Subcutaneous adipose tissue (tissue), 4 donors: Measurements from ENCODE around the gene PROM1. TPM values are rescaled to one million over a fixed set of nuclear protein-coding genes. Genes with fewer than 3 reads are reported as not detected.

Experiments used
- total RNA-seq, 4 donors: library from RNA; depleted of rRNA; stranded (reverse); fragments of >200 nt; gene quantifications; one replicate each; pipeline ENCODE4 v1.1.0, GENCODE V29; 2016
- TF ChIP-seq, protein P1 (sequence below): fragments of 450-650 bp; IDR thresholded peaks from one replicate; pipeline ENCODE4 v1.5.1; 2016; ENCODE audit warnings: low read depth, mild to moderate bottlenecking, control low read depth, antibody characterized with exemption, moderate library complexity

PROM1 gene
- total RNA-seq, 4 donors from 2014 or later: 0.16 TPM; not detected in 3

GRCh38 chr4:15988222-15988621, 95.6 kb downstream of the PROM1 start:
- TF ChIP-seq, protein P1, sequence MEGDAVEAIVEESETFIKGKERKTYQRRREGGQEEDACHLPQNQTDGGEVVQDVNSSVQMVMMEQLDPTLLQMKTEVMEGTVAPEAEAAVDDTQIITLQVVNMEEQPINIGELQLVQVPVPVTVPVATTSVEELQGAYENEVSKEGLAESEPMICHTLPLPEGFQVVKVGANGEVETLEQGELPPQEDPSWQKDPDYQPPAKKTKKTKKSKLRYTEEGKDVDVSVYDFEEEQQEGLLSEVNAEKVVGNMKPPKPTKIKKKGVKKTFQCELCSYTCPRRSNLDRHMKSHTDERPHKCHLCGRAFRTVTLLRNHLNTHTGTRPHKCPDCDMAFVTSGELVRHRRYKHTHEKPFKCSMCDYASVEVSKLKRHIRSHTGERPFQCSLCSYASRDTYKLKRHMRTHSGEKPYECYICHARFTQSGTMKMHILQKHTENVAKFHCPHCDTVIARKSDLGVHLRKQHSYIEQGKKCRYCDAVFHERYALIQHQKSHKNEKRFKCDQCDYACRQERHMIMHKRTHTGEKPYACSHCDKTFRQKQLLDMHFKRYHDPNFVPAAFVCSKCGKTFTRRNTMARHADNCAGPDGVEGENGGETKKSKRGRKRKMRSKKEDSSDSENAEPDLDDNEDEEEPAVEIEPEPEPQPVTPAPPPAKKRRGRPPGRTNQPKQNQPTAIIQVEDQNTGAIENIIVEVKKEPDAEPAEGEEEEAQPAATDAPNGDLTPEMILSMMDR: no peak

GRCh38 chr4:15986907-15987306, 96.9 kb downstream of the PROM1 start:
- TF ChIP-seq, protein P1: no peak

GRCh38 chr4:15983610-15984009, 100.2 kb downstream of the PROM1 start:
- TF ChIP-seq, protein P1: no peak

GRCh38 chr4:15982842-15983524, 100.8 kb downstream of the PROM1 start:
- TF ChIP-seq, protein P1: no peak

- TF ChIP-seq, protein P1: no peak
These were observed 107.1 kb downstream of the PROM1 start for GRCh38 chr4:15976456-15977447.

DNA sequence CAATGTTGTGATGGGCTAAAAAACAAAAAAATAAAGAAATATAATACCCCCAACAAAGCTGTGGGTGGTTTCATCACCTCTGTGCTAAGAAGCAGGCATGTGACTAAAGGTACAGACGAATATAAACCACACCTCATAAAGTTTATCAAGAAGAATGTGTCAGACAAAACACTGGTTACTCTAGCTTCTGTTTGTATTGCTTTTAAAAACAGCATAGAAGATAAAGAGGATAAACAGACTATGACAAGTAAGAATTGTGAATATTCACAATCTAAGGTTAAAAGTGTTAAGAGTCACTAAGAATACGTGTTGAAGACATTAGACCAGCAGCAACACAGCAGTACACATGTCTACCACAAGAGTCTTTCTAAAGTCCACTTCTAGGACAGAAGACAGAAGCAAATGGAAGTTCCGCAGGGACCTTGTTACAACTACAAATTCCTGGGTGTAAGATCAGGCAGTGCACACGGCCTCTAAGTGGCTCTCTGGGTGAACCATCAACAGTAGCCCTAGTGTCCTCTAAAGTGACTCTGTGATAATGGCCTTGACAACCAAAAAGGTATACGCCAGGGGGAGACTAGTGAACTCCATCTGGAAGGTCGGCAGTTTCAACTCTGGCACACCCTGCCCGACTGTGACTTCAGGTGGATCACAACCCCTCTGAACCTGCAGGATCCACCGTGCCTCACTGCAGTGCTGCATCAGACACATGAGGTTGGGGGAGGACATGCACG, 112.6 kb downstream of the PROM1 start:
- TF ChIP-seq, protein P1: no peak
